22Rv1 (cell line): ENCODE data around the gene GORASP2.
"Not testable (repeated sequence)": the region's sequence is repeated elsewhere in the genome, so short reads cannot be mapped to it uniquely, and the experiment has no call there.

Experiments used
- ZFX ChIP-seq: fragments of 450-650 bp; IDR thresholded peaks from 2 replicates; pipeline ENCODE4 v1.6.1; 2017; ENCODE audit warnings: antibody characterized with exemption, borderline replicate concordance
- TF ChIP-seq, protein P1 (sequence below): fragments of 450-650 bp; IDR thresholded peaks from 2 replicates; pipeline ENCODE4 v1.5.1; 2017; ENCODE audit warnings: mild to moderate bottlenecking

DNA sequence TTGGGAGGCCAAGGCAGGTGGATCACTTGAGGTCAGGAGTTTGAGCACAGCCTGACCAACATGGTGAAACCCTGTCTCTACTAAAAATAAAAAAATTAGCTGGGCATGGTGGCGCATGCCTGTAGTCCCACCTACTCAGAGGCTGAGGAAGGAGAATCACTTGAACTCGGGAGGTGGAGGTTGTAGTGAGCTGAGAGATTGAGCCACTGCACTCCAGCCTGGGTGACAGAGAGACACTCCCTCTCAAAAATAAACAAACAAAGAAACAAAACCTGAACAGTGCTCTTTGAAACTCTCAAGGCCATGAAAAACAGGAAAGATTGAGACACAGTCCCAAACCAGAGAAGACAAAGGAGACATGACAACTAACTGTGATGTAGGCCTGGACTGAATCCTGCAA is 7.2 kb upstream of the GORASP2 start:
- TF ChIP-seq, protein P1, sequence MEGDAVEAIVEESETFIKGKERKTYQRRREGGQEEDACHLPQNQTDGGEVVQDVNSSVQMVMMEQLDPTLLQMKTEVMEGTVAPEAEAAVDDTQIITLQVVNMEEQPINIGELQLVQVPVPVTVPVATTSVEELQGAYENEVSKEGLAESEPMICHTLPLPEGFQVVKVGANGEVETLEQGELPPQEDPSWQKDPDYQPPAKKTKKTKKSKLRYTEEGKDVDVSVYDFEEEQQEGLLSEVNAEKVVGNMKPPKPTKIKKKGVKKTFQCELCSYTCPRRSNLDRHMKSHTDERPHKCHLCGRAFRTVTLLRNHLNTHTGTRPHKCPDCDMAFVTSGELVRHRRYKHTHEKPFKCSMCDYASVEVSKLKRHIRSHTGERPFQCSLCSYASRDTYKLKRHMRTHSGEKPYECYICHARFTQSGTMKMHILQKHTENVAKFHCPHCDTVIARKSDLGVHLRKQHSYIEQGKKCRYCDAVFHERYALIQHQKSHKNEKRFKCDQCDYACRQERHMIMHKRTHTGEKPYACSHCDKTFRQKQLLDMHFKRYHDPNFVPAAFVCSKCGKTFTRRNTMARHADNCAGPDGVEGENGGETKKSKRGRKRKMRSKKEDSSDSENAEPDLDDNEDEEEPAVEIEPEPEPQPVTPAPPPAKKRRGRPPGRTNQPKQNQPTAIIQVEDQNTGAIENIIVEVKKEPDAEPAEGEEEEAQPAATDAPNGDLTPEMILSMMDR: not testable (repeated sequence)
- TF ChIP-seq ZFX: not testable (repeated sequence)
